H1 (cell line): Measurements from ENCODE around the gene ARHGEF26. TPM values are rescaled to one million over a fixed set of nuclear protein-coding genes. Genes with fewer than 3 reads are reported as not detected.
A peak's percentile ranks its signal among the peaks of the same experiment; 100 is the strongest.

Experiments
- CTCF ChIA-PET: fragments of 300-600 bp; sonication (Branson Sonifier 250); formaldehyde crosslinking; loops from one replicate; lab custom pipeline; 2021; ENCODE audit not compliant: partially characterized antibody; lab: Charles Lee
- POLR2A ChIA-PET: fragments of 300-600 bp; sonication (Branson Sonifier 250); formaldehyde crosslinking; loops from one replicate; lab custom pipeline; 2021; ENCODE audit warnings: inconsistent platforms; ENCODE audit not compliant: partially characterized antibody; lab: Charles Lee
- DNase-seq, 2 experiments: peaks; one replicate each; pipeline versions ENCODE4 v3.0.0 to v3.0.0-alpha.2; 2010 to 2022; ENCODE audit warnings: low spot score in 2 of 2, low read depth in 1 of 2, mixed read lengths in 1 of 2
- FAIRE-seq: peaks from 2 replicates; lab custom pipeline; 2011; peaks lifted over from hg19 to GRCh38; lab: Jason Lieb, UNC
- H2AFZ ChIP-seq: 2 replicates; pipeline ENCODE4 v1.8.1; 2012; ENCODE audit warnings: low read length, inconsistent platforms
- H2AK5ac ChIP-seq: 2 replicates; pipeline ENCODE4 v1.6.1; 2013; ENCODE audit warnings: low read depth, low read length
- H2BK120ac ChIP-seq: replicated peaks from 2 replicates; pipeline ENCODE3; 2013; ENCODE audit warnings: low read depth, low read length, inconsistent platforms
- H2BK12ac ChIP-seq: 2 replicates; pipeline ENCODE4 v1.6.1; 2013; ENCODE audit warnings: low read depth, low read length
- H2BK15ac ChIP-seq: 2 replicates; pipeline ENCODE4 v1.6.1; 2013; ENCODE audit warnings: low read length
- H2BK20ac ChIP-seq: 2 replicates; pipeline ENCODE4 v1.6.1; 2013; ENCODE audit warnings: low read length
- H2BK5ac ChIP-seq: 2 replicates; pipeline ENCODE4 v1.6.1; 2013; ENCODE audit warnings: low read depth, low read length
- H3K14ac ChIP-seq: 2 replicates; pipeline ENCODE4 v1.6.1; 2013; ENCODE audit warnings: inconsistent platforms; ENCODE audit not compliant: insufficient read length
- H3K18ac ChIP-seq: 2 replicates; pipeline ENCODE4 v1.6.1; 2013; ENCODE audit warnings: low read length; ENCODE audit errors: extremely low read depth
- H3K23ac ChIP-seq: 2 replicates; pipeline ENCODE4 v1.6.1; 2013; ENCODE audit warnings: inconsistent platforms; ENCODE audit not compliant: insufficient read length
- H3K23me2 ChIP-seq: 2 replicates; pipeline ENCODE4 v1.6.1; 2013; ENCODE audit warnings: low read depth, low read length
- H3K27ac ChIP-seq: 2 replicates; pipeline ENCODE4 v1.6.1; 2011; ENCODE audit warnings: low read depth, low read length, inconsistent platforms
- H3K27me3 ChIP-seq, 4 experiments: replicated peaks in 1 of 4; 1 replicate in 1 of 4; 2 replicates in 3 of 4; pipeline versions ENCODE4 v1.6.1 to v1.8.1; 2011 to 2013; ENCODE audit warnings: low read length in 3 of 4, mild to moderate bottlenecking in 3 of 4, inconsistent platforms in 2 of 4, mixed read lengths in 2 of 4, moderate library complexity in 1 of 4; ENCODE audit not compliant: control insufficient read depth in 3 of 4, insufficient read depth in 3 of 4; ENCODE audit errors: extremely low read depth in 1 of 4
- H3K36me3 ChIP-seq, 4 experiments: 2 replicates each; pipeline versions ENCODE4 v1.6.1 to v1.8.1; 2011 to 2013; ENCODE audit warnings: mild to moderate bottlenecking in 4 of 4, low read length in 3 of 4, moderate library complexity in 2 of 4, control low read depth in 1 of 4, inconsistent platforms in 1 of 4; ENCODE audit not compliant: insufficient read depth in 4 of 4, control insufficient read depth in 2 of 4
- H3K4ac ChIP-seq: replicated peaks from 2 replicates; pipeline ENCODE3; 2013; ENCODE audit warnings: low read length, low read depth, mixed read lengths, inconsistent platforms; ENCODE audit not compliant: insufficient read length
- H3K4me1 ChIP-seq, 4 experiments: replicated peaks in 1 of 4; 1 replicate in 1 of 4; 2 replicates in 3 of 4; pipeline versions ENCODE4 v1.6.1 to v1.8.1; 2011 to 2013; ENCODE audit warnings: low read length in 3 of 4, inconsistent platforms in 2 of 4, mixed read lengths in 1 of 4; ENCODE audit not compliant: insufficient read depth in 4 of 4, control insufficient read depth in 3 of 4
- H3K4me2 ChIP-seq, 2 experiments: 2 replicates each; pipeline versions ENCODE4 v1.6.1 to v1.8.1; 2011 to 2013; ENCODE audit warnings: low read depth in 2 of 2, low read length in 2 of 2, control low read depth in 1 of 2, inconsistent platforms in 1 of 2, mild to moderate bottlenecking in 1 of 2; ENCODE audit not compliant: insufficient read depth in 1 of 2
- H3K4me3 ChIP-seq, 4 experiments: fragments of 200-600, 300-600 bp in 1 of 4; sonication (generic), shearing (Covaris generic), sonication (Bioruptor Twin) in 1 of 4; 2 replicates each; pipeline versions ENCODE4 v1.5.1 to v1.8.1; 2011 to 2016; ENCODE audit warnings: low read length in 4 of 4, low read depth in 3 of 4, control low read depth in 2 of 4, inconsistent platforms in 2 of 4, mild to moderate bottlenecking in 2 of 4, mixed read lengths in 1 of 4, moderate library complexity in 1 of 4; ENCODE audit not compliant: insufficient read depth in 2 of 4; ENCODE audit errors: extremely low read depth in 1 of 4
- H3K56ac ChIP-seq: replicated peaks from 2 replicates; pipeline ENCODE3; 2013; ENCODE audit warnings: low read depth, mild to moderate bottlenecking, mixed read lengths, low read length, inconsistent platforms; ENCODE audit not compliant: insufficient read length
- H3K79me1 ChIP-seq: 2 replicates; pipeline ENCODE4 v1.6.1; 2013; ENCODE audit warnings: low read depth, low read length, control low read depth
- H3K79me2 ChIP-seq, 2 experiments: 2 replicates each; pipeline versions ENCODE4 v1.6.1 to v1.8.1; 2012 to 2013; ENCODE audit warnings: low read length in 2 of 2, mild to moderate bottlenecking in 2 of 2, inconsistent platforms in 1 of 2; ENCODE audit not compliant: insufficient read depth in 2 of 2, control insufficient read depth in 1 of 2
- H3K9ac ChIP-seq, 4 experiments: replicated peaks in 1 of 4; 1 replicate in 1 of 4; 2 replicates in 3 of 4; pipeline versions ENCODE4 v1.6.1 to v1.8.1; 2011 to 2013; ENCODE audit warnings: low read depth in 3 of 4, low read length in 3 of 4, control low read depth in 2 of 4, mild to moderate bottlenecking in 2 of 4, moderate library complexity in 2 of 4, inconsistent platforms in 1 of 4; ENCODE audit errors: extremely low read depth in 1 of 4
- H3K9me3 ChIP-seq, 2 experiments: 2 replicates each; pipeline versions ENCODE4 v1.6.1 to v1.8.1; 2012 to 2013; ENCODE audit warnings: mild to moderate bottlenecking in 2 of 2, moderate library complexity in 2 of 2, control low read depth in 1 of 2, inconsistent platforms in 1 of 2, low read depth in 1 of 2, low read length in 1 of 2, mixed read lengths in 1 of 2; ENCODE audit not compliant: insufficient read depth in 2 of 2
- H4K20me1 ChIP-seq, 2 experiments: replicated peaks in 1 of 2; 2 replicates each; pipeline versions ENCODE3 to v1.8.1; 2011 to 2013; ENCODE audit warnings: inconsistent platforms in 2 of 2, low read length in 2 of 2, mild to moderate bottlenecking in 1 of 2; ENCODE audit not compliant: insufficient read depth in 2 of 2, control insufficient read depth in 1 of 2
- H4K5ac ChIP-seq: 2 replicates; pipeline ENCODE4 v1.6.1; 2013; ENCODE audit warnings: low read length, low read depth, mixed read lengths, inconsistent platforms; ENCODE audit not compliant: insufficient read length
- H4K8ac ChIP-seq: 2 replicates; pipeline ENCODE4 v1.8.0; 2013; ENCODE audit warnings: mild to moderate bottlenecking, moderate library complexity, low read length, inconsistent platforms; ENCODE audit not compliant: insufficient read depth; ENCODE audit errors: extremely low read depth
- H4K91ac ChIP-seq: replicated peaks from 2 replicates; pipeline ENCODE3; 2013; ENCODE audit warnings: low read length, mixed read lengths, inconsistent platforms; ENCODE audit not compliant: insufficient read length
- EP300 ChIP-seq, 2 experiments: IDR thresholded peaks; 1 replicate in 1 of 2; 2 replicates in 1 of 2; pipeline ENCODE4 v1.6.1; 2011 to 2012; ENCODE audit warnings: low read depth in 2 of 2, low read length in 2 of 2, mild to moderate bottlenecking in 2 of 2, borderline replicate concordance in 1 of 2, inconsistent platforms in 1 of 2, moderate library complexity in 1 of 2
- RXRA ChIP-seq: IDR thresholded peaks from 2 replicates; pipeline ENCODE4 v1.6.1; 2011; ENCODE audit warnings: low read depth, mild to moderate bottlenecking, low read length, moderate library complexity; ENCODE audit not compliant: insufficient read depth
- SP1 ChIP-seq: IDR thresholded peaks from 2 replicates; pipeline ENCODE4 v1.6.1; 2011; ENCODE audit warnings: low read depth, low read length
- SP4 ChIP-seq: IDR thresholded peaks from 2 replicates; pipeline ENCODE4 v1.6.1; 2012; ENCODE audit warnings: low read length, inconsistent platforms
- WGBS, 2 experiments: shearing (Covaris generic) in 1 of 2; methylation state at CpG; one replicate each; pipeline versions ENCODE4 v1.1.6 to v1.1.7; 2013 to 2015; ENCODE audit warnings: low lambda C conversion rate in 2 of 2, mixed read lengths in 2 of 2, inconsistent platforms in 1 of 2, low coverage in 1 of 2, missing lambda C conversion rate in 1 of 2; ENCODE audit not compliant: insufficient replicate concordance in 2 of 2, insufficient coverage in 1 of 2, insufficient read length in 1 of 2; ENCODE audit errors: extremely low coverage in 1 of 2, missing lambda C conversion rate in 1 of 2; 5-methylcytosine and 5-hydroxymethylcytosine counted together
- polyA plus RNA-seq, 7 experiments: library from polyadenylated mRNA; depleted of rRNA in 3 of 7; stranded (reverse) in 5 of 7; unstranded in 2 of 7; fragments of >200 nt in 5 of 7; fragments of 200-250 nt in 2 of 7; gene quantifications; 1 replicate in 5 of 7; 2 replicates in 1 of 7; 4 replicates in 1 of 7; pipeline versions ENCODE4 v1.2.1 to v1.2.3, GENCODE V29; 2011 to 2013; ENCODE audit warnings: missing spikeins in 2 of 7, mixed read lengths in 2 of 7
- total RNA-seq: library from RNA; stranded (reverse); fragmentation: NEBNext Ultra II Directional; extraction: Animal tissue kit (Norgen Biotek cat#: 25700); gene quantifications from 2 replicates; pipeline ENCODE4 v1.2.1, GENCODE V29; 2021
- TF ChIP-seq, protein P1 (sequence below), 3 experiments: IDR thresholded peaks; 1 replicate in 2 of 3; 2 replicates in 1 of 3; pipeline versions ENCODE4 v1.5.1 to v1.6.1; 2011; ENCODE audit warnings: low read length in 3 of 3, mild to moderate bottlenecking in 3 of 3, inconsistent platforms in 2 of 3, low read depth in 1 of 3, moderate library complexity in 1 of 3; ENCODE audit not compliant: insufficient read depth in 1 of 3; ENCODE audit errors: control extremely low read depth in 1 of 3
- TF ChIP-seq, protein P2 (sequence below): IDR thresholded peaks from 2 replicates; pipeline ENCODE4 v1.6.1; 2012; ENCODE audit warnings: inconsistent platforms
- TF ChIP-seq, protein P3 (sequence below): IDR thresholded peaks from 2 replicates; pipeline ENCODE4 v1.6.1; 2011; ENCODE audit warnings: low read length, improper control_type of control experiment

ARHGEF26 gene
- total and polyA plus RNA-seq, 2 of the 8 experiments (the other 6 are each of a cell fraction or from before 2014, with no cell fraction given), result 3.1 to 15.6 TPM

DNA sequence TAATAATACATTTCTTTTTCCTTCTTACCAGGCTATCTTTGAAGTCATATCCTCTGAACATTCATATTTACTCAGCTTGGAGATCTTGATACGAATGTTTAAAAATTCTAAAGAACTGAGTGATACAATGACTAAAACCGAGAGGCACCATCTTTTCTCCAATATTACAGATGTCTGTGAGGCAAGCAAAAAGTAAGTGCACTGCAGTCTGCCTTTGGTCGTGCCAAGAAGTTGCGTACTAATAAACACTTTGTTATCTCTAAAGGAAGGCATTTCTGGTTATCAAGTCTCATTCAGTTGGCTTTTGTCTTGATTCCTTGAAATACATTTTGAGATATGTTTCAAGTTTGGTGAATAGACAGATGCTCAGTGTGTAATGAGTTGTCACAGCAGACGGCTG lies 31.6 kb downstream of the ARHGEF26 start:
- Histone ChIP-seq H3K27me3 (peaks cover 0 to 1% (median 0%) of the 10 kb centered on the region in 4 experiments; a peak in 1 of 7 replicates), H2BK5ac (no peak overlapping the region), H3K4me1 (peaks cover 0 to 6% (median 0%) of the 10 kb centered on the region in 4 experiments; a peak in 2 of 7 replicates), H4K8ac (no peak overlapping the region), H3K14ac (no peak overlapping the region), H2BK120ac (no peak overlapping the region), H4K5ac (no peak overlapping the region), H3K27ac (no peak overlapping the region), H3K79me1 (no peaks in the 10 kb centered on the region), H3K4ac (no peak overlapping the region), H3K9ac (peak overlapping the region in 1 of 4 experiments; percentile 34; a peak in 1 of 7 replicates), H3K9me3 (no peaks in the 10 kb centered on the region), H3K56ac (no peak overlapping the region), H2BK15ac (no peak overlapping the region), H3K36me3 (peaks cover 0 to 6% (median 1%) of the 10 kb centered on the region in 4 experiments; a peak in 2 of 8 replicates), H3K4me3 (no peak overlapping the region), H3K23me2 (no peaks in the 10 kb centered on the region), H4K91ac (no peak overlapping the region), H4K20me1 (no peaks in the 10 kb centered on the region), H3K79me2 (no peaks in the 10 kb centered on the region), H3K18ac (no peak overlapping the region), H2AK5ac (no peak overlapping the region), H3K4me2 (no peak overlapping the region), H2AFZ (no peak overlapping the region), H2BK20ac (no peak overlapping the region), H2BK12ac (no peak overlapping the region), H3K23ac (no peak overlapping the region)
- WGBS, 2 experiments, result 93% methylated on average over 5 of the region's 5 CpGs; no CpG with 5 or more reads in 1 of the 2 experiments
- ChIA-PET CTCF (no interaction called here), POLR2A (no interaction called here)
- FAIRE-seq (no peak), DNase-seq (no peak)
- TF ChIP-seq, protein P1, sequence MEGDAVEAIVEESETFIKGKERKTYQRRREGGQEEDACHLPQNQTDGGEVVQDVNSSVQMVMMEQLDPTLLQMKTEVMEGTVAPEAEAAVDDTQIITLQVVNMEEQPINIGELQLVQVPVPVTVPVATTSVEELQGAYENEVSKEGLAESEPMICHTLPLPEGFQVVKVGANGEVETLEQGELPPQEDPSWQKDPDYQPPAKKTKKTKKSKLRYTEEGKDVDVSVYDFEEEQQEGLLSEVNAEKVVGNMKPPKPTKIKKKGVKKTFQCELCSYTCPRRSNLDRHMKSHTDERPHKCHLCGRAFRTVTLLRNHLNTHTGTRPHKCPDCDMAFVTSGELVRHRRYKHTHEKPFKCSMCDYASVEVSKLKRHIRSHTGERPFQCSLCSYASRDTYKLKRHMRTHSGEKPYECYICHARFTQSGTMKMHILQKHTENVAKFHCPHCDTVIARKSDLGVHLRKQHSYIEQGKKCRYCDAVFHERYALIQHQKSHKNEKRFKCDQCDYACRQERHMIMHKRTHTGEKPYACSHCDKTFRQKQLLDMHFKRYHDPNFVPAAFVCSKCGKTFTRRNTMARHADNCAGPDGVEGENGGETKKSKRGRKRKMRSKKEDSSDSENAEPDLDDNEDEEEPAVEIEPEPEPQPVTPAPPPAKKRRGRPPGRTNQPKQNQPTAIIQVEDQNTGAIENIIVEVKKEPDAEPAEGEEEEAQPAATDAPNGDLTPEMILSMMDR (IDR thresholded peaks at IDR 0.05; ENCODE audit: control extremely low read depth in 1 of 3, insufficient read depth in 1 of 3, low read depth in 1 of 3, low read length in 3 of 3), result no peak
- TF ChIP-seq RXRA (no peak), SP1 (no peak), SP4 (no peak), EP300 (IDR thresholded peaks at IDR 0.05; ENCODE audit: borderline replicate concordance in 1 of 2, low read depth in 2 of 2, low read length in 2 of 2) (no peak)
- TF ChIP-seq, protein P2, sequence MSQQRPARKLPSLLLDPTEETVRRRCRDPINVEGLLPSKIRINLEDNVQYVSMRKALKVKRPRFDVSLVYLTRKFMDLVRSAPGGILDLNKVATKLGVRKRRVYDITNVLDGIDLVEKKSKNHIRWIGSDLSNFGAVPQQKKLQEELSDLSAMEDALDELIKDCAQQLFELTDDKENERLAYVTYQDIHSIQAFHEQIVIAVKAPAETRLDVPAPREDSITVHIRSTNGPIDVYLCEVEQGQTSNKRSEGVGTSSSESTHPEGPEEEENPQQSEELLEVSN, result no peak
- TF ChIP-seq, protein P3, sequence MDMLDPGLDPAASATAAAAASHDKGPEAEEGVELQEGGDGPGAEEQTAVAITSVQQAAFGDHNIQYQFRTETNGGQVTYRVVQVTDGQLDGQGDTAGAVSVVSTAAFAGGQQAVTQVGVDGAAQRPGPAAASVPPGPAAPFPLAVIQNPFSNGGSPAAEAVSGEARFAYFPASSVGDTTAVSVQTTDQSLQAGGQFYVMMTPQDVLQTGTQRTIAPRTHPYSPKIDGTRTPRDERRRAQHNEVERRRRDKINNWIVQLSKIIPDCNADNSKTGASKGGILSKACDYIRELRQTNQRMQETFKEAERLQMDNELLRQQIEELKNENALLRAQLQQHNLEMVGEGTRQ, result no peak
